Loucy (cell line): ENCODE results near the gene ZNF286A.
"Not testable (repeated sequence)": the region's sequence is repeated elsewhere in the genome, so short reads cannot be mapped to it uniquely, and the experiment has no call there.

ENCODE experiments used
- H2AFZ ChIP-seq: fragments of 200-600 bp; sonication (generic); 2 replicates; pipeline ENCODE4 v1.6.0; 2016; ENCODE audit warnings: antibody characterized with exemption, mild to moderate bottlenecking, low read length, moderate library complexity
- H3F3A ChIP-seq: fragments of 200-600 bp; 2 replicates; pipeline ENCODE4 v1.6.0; 2016; ENCODE audit warnings: antibody characterized with exemption, low read depth, mild to moderate bottlenecking
- H3K27me3 ChIP-seq: fragments of 200-600 bp; sonication (generic); 2 replicates; pipeline ENCODE4 v1.6.1; 2014; ENCODE audit warnings: low read length, mild to moderate bottlenecking; ENCODE audit not compliant: insufficient read depth, poor library complexity, severe bottlenecking
- H3K36me3 ChIP-seq: fragments of 200-600 bp; sonication (generic); 2 replicates; pipeline ENCODE4 v1.6.1; 2016; ENCODE audit warnings: low read length; ENCODE audit not compliant: insufficient read depth
- H3K4me1 ChIP-seq: fragments of 200-600 bp; sonication (generic); 2 replicates; pipeline ENCODE4 v1.5.1; 2014; ENCODE audit warnings: low read length, mild to moderate bottlenecking; ENCODE audit not compliant: insufficient read depth, poor library complexity, severe bottlenecking
- H3K4me2 ChIP-seq: fragments of 200-600 bp; sonication (generic); 2 replicates; pipeline ENCODE4 v1.6.0; 2014; ENCODE audit warnings: antibody characterized with exemption, low read length, low read depth, mild to moderate bottlenecking; ENCODE audit not compliant: poor library complexity, severe bottlenecking
- H3K4me3 ChIP-seq: fragments of 200-600 bp; sonication (generic); 2 replicates; pipeline ENCODE4 v1.5.1; 2014; ENCODE audit warnings: low read length, mild to moderate bottlenecking, mixed read lengths; ENCODE audit not compliant: poor library complexity, severe bottlenecking
- H3K79me2 ChIP-seq: fragments of 200-600 bp; sonication (generic); 2 replicates; pipeline ENCODE4 v1.6.1; 2014; ENCODE audit warnings: low read length; ENCODE audit not compliant: insufficient read depth
- H3K9ac ChIP-seq: fragments of 200-600 bp; sonication (generic); 2 replicates; pipeline ENCODE4 v1.6.0; 2014; ENCODE audit warnings: mild to moderate bottlenecking, low read depth, low read length, moderate library complexity; ENCODE audit not compliant: poor library complexity, severe bottlenecking
- H3K9me2 ChIP-seq: fragments of 200-600 bp; sonication (generic); replicated peaks from 2 replicates; pipeline ENCODE4 v1.6.1; 2016; ENCODE audit warnings: low read depth, low read length, mixed read lengths
- H3K9me3 ChIP-seq: fragments of 200-600 bp; sonication (generic); 2 replicates; pipeline ENCODE4 v1.6.1; 2014; ENCODE audit warnings: mild to moderate bottlenecking, antibody characterized with exemption, low read length, low read depth; ENCODE audit not compliant: insufficient read depth
- H4K20me1 ChIP-seq: fragments of 200-600 bp; sonication (generic); 2 replicates; pipeline ENCODE4 v1.6.0; 2014; ENCODE audit warnings: antibody characterized with exemption, low read length, mild to moderate bottlenecking; ENCODE audit not compliant: insufficient read depth, poor library complexity, severe bottlenecking
- CTCF ChIP-seq: fragments of 200-600 bp; sonication (generic); conservative IDR thresholded peaks from 2 replicates; pipeline ENCODE4 v1.5.1; 2014; ENCODE audit warnings: mild to moderate bottlenecking, antibody characterized with exemption, low read length

The ZNF286A gene

GRCh38 chr17:15683824-15684478, 15.6 kb upstream of the ZNF286A start, which contains the start of gene TRIM16:
Gene TRIM16 (minus strand): TSS chr17:15684311. CDS start chr17:15651609, 32,702 bp downstream.
- peak; percentile 31; the same call in 1 of the 2 replicates for TF ChIP-seq CTCF
- H4K20me1 ChIP-seq, H3K27me3 ChIP-seq, H3K36me3 ChIP-seq, H3F3A ChIP-seq, H3K9me2 ChIP-seq, H3K9me3 ChIP-seq, H3K79me2 ChIP-seq: not testable (repeated sequence)
- Histone ChIP-seq H3K4me3 (peak within 1 kb of the TSS; percentile 81), H3K4me1 (peaks cover 11% of the 10 kb centered on the region), H2AFZ (peak within 1 kb of the TSS; percentile 93), H3K4me2 (peak within 1 kb of the TSS; percentile 79), H3K9ac (peak within 1 kb of the TSS; percentile 77)

GRCh38 chr17:15687494-15687893, 12.1 kb upstream of the ZNF286A start:
- H3F3A ChIP-seq, H4K20me1 ChIP-seq, H3K9me3 ChIP-seq, H3K4me2 ChIP-seq, H2AFZ ChIP-seq, H3K4me3 ChIP-seq, H3K27me3 ChIP-seq, H3K36me3 ChIP-seq, H3K79me2 ChIP-seq, H3K9ac ChIP-seq, H3K9me2 ChIP-seq: not testable (repeated sequence)
- peaks cover 11% of the 10 kb centered on the region for H3K4me1 ChIP-seq

- H3K79me2 ChIP-seq, H3K27me3 ChIP-seq, H3F3A ChIP-seq, H4K20me1 ChIP-seq, H3K9me2 ChIP-seq, H3K36me3 ChIP-seq, H3K4me1 ChIP-seq, H3K9me3 ChIP-seq: not testable (repeated sequence)
- H3K9ac ChIP-seq = peak overlapping the region; percentile 48
- H2AFZ ChIP-seq = peak overlapping the region; percentile 87
- peak overlapping the region; percentile 51 for H3K4me2 ChIP-seq
- H3K4me3 ChIP-seq = peak overlapping the region; percentile 70
Observed at GRCh38 chr17:15698967-15699366, 585 bp upstream of the ZNF286A start.

- H3K9me3 ChIP-seq, H3K27me3 ChIP-seq, H3K4me2 ChIP-seq, H3K36me3 ChIP-seq, H3K4me3 ChIP-seq, H3K9ac ChIP-seq, H3K9me2 ChIP-seq, H2AFZ ChIP-seq, H3K4me1 ChIP-seq, H3F3A ChIP-seq, H3K79me2 ChIP-seq, H4K20me1 ChIP-seq: not testable (repeated sequence)
Observed at GRCh38 chr17:15699937-15700336, 385 bp downstream of the ZNF286A start.

GRCh38 chr17:15704239-15704638, 4.7 kb downstream of the ZNF286A start:
- not testable (repeated sequence) for H3K9ac ChIP-seq, H3K4me3 ChIP-seq, H3K9me2 ChIP-seq, H3F3A ChIP-seq, H3K4me2 ChIP-seq, H3K9me3 ChIP-seq, H3K79me2 ChIP-seq, H3K4me1 ChIP-seq, H4K20me1 ChIP-seq, H3K36me3 ChIP-seq, H2AFZ ChIP-seq, H3K27me3 ChIP-seq

GRCh38 chr17:15704813-15705212, 5.3 kb downstream of the ZNF286A start:
- H3K4me3 ChIP-seq, H3K36me3 ChIP-seq: not testable (repeated sequence)

GRCh38 chr17:15708879-15709278, 9.3 kb downstream of the ZNF286A start:
- H3K9ac ChIP-seq, H2AFZ ChIP-seq, H3K4me3 ChIP-seq, H3F3A ChIP-seq, H4K20me1 ChIP-seq, H3K4me2 ChIP-seq, H3K9me3 ChIP-seq, H3K27me3 ChIP-seq, H3K9me2 ChIP-seq, H3K79me2 ChIP-seq, H3K36me3 ChIP-seq, H3K4me1 ChIP-seq: not testable (repeated sequence)

More at GRCh38 chr17:15704813-15705212, 5.3 kb downstream of the ZNF286A start:
- H3K9me3 ChIP-seq, H3K4me2 ChIP-seq, H3K4me1 ChIP-seq, H3K79me2 ChIP-seq, H3K27me3 ChIP-seq, H3F3A ChIP-seq, H3K9me2 ChIP-seq, H4K20me1 ChIP-seq, H2AFZ ChIP-seq, H3K9ac ChIP-seq: not testable (repeated sequence)
